ENCODE data around the gene CD36.
"Not testable (repeated sequence)": the region's sequence is repeated elsewhere in the genome, so short reads cannot be mapped to it uniquely, and the experiment has no call there.

Gene CD36

DNA sequence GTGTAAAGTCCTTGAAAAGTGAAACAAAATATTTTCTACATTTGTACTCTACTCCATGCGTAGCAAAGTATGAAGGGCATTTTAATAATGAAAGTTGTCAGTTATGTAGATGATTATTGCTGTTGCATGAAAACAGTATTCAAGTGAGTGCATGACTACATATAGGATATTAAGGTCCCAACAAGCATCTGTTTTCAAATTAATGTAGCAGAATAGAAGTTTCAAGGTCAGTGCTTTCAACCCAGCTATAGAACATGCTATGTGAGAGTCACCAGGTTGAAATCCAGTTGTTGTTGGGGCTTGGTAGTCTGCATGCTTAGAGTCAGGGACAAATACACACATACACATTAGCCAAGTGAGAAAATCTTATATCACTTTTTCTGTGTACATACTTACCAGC, 14.8 kb downstream of the CD36 start:
- no peak for DNase-seq (ENCODE audit: low read depth in 3 of 3)

DNA sequence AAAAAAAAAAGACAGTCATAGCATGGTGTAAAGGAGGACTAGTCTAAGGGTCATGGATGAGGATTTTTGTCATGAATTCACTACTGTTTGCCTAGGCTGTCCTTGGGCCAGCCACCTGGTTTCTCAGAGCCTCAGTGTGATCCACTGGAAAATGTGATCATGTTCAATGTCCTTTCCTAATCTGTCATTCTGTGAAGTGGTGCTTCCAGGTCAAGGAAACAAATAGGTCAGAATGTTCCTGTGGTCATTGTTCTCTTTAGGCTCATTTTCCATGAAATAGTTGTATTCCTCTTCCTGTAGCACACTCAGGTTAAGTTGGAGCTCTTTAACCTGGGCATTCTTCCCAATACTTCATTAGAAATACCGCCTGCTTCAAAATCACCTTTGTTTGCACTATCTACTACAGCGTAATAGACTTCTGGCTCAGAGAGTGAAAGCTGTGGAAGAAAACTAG, 16.5 kb downstream of the CD36 start:
- no peak for DNase-seq (ENCODE audit: low read depth in 3 of 3)

DNA sequence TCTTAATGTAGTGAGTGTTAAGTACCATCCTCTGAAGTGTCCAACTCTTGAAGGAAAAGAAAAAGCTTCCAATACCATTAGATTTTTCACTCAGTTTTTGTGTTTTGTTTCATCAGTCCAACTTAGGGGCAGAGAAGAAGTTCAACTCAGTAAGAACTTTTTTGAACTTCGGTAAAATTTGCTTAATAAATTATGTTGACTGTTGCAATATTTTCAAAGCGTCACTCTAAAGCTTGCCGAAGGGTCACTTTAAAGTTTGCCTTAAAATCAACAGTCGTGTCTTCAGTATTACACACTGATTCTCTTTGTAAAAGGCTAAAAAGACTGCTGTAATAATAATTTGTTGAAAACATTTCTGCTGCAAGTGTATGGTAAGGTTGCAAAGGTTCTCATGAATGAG, 17.6 kb downstream of the CD36 start:
- no peak for DNase-seq (ENCODE audit: low read depth in 3 of 3)

DNA sequence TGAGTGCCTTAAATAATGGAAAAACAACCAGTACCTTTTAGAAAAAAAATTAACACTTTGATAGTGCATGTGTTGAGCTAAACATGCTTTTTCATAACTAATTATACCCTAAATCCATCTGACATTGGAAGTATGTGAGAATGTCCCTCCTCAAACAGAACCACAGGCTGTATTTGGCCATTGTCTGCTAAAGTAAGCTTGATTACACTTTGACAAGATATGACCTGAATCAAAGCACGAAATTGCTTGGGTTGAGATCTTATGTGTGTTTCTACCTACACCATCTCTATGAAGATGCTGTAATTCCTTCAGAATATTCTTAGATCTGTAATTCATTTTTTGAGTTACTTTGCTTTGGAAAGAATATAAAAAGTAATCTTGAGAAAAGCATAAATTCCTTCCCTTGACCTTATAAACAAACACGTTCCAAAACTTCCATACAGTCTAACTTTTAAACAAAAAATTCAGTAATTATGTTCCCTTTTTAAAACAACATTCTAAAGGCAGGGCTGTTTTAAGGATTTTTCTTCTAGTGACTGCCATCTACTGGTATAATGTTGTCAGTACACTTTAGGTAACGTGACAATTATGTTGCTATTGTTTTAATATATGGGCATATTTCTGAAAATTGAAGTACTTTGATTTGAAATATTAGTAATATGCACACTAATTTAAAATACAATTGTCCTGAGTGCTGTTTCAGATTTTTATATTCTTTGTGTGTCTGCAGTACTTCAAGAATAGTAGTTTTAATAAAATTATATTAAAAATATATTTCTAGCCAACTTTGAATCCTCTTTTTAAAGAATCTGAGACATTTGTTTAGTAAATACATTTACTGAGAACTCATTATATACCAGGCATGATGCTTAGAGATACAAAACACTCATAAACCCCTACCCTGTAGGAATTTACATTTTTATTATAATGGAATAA, 20.9 kb downstream of the CD36 start:
- no peak for DNase-seq (ENCODE audit: low read depth in 3 of 3)

DNA sequence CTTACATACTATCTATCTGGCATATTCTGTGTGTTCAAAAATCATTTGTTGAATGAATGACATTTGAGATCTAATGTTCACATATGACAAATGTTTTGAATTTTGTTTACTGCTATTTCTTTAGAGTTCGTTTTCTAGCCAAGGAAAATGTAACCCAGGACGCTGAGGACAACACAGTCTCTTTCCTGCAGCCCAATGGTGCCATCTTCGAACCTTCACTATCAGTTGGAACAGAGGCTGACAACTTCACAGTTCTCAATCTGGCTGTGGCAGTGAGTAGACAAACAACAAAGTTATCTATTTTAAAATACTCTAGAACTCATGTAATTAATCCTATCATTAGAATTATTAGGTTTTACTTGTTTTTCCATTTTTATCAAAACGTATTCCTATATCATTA, 22.5 kb downstream of the CD36 start:
- DNase-seq (ENCODE audit: low read depth in 3 of 3), result no peak

DNA sequence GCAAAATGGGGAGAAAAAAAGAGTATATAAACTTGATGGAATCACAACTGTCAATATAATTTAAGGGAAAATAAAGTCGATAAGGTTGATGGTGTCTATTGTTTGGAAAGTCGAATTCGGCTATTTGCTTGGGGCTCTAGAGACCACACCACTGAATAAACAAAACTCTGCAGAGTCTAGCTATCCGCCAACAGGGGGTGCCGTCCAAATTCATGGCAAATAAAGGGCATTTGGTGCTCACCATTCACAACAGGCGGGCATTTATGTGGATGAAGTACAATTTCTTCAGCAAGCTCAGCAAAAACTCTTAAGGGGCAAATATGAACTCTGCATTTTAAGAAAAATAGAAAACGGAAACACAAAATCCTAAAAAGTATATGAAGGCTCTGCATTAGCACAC, 23.3 kb downstream of the CD36 start:
- no peak for DNase-seq (ENCODE audit: low read depth in 3 of 3)

DNA sequence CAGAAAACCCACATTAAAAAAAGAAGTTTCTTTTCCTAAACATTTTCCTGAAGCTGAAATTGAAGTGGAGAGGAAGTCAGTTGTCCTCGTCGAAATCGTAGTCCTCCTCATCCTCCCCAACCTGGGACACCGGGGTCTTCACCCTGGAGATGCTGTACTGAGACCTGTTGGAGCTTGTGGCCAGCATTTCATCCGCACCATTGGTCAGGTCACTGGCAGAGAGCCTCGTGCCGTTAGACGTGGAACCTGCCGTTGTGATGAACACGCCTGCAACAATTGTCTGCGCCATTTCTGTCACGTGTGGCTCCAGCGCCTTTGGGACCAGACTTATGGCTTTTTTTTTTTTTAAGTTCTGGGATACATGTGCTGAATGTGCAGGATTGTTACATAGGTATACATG, 23.8 kb downstream of the CD36 start:
- DNase-seq (ENCODE audit: low read depth in 3 of 3), result no peak

DNA sequence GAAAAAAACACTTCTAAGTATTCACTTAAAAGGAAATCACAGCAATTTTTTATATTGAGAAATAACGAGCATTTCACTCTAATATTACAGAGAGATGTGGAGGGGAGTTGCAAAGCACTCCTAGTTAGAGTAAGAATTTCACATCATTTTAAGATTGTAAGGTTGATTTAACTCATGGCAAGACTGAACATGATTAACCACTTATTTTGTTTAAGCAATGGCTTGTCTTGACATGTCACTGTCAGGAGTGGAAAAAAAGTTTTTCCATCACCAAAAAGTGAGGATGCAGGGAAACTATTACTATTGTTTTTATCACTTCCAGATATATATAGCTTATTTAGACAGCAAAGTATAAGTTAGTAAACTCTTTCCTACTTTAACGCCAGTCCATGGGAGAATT, 27.1 kb downstream of the CD36 start:
- no peak for DNase-seq (ENCODE audit: low read depth in 3 of 3)

DNA sequence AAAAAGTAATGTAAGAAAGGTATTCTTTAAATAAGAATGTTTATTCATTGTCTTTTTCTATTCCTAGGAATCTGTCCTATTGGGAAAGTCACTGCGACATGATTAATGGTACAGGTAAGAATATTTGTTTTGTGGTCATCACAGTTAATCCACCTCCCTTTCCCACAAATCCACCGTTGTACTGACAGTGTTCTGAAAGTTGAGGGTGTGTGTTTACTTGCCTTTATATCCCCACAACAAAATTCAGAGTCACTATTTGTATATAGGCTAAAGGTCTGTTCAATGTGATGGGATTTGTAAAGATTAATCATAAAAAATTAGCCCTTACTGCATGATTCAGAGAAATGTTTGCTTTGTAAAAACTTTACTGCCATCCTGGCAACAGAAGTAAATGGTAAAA, 27.9 kb downstream of the CD36 start:
- no peak for DNase-seq (ENCODE audit: low read depth in 3 of 3)

DNA sequence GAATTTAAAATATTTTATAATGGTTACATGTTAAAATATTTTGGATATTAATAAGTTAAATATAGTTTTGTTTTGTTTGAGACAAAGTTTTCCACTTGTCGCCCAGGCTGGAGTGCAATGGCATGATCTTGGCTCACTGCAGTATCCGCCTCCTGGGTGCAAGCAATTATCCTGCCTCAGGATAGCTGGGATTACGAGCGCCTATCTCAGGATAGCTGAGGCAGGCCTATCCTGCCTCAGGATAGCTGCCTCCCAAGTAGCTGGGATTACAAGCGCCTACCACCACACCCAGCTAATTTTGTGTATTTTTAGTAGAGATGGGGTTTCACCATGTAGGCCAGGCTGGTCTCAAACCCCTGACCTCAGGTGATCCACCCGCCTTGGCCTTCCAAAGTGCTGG, 30.9 kb downstream of the CD36 start:
- not testable (repeated sequence) for DNase-seq (ENCODE audit: low read depth in 3 of 3)

DNA sequence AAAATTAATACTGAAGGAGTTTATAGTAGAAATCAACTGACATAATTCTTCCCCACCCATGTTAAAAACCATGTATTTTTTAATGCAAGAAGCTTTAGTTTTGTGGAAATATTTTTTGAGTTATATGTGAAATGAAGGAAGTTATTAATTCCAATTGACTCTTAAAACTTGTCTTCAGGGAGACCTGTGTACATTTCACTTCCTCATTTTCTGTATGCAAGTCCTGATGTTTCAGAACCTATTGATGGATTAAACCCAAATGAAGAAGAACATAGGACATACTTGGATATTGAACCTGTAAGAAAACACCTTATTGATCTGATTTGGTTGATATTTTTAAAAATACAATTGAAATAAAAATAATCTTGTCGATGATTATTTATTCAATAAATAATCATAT, 33.3 kb downstream of the CD36 start:
- DNase-seq (ENCODE audit: low read depth in 3 of 3), result no peak

DNA sequence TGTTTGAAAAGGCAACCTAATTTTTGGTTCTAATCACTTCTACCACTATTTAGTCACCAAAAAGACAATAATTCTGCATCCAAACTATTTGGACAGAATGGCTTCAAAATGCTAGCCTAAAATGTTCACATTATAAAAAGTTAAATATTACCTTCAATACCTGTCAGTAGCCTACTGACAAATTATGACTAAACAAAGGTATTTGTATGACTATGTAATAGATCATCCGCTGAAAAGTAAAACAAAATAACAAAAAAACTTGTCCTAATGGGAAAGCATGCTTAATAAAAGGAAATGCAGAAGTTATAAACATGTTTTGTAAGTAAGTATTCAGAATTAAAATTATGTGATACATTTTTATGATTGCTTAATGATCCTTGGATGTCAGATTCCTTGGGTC, 36.6 kb downstream of the CD36 start:
- no peak for DNase-seq (ENCODE audit: low read depth in 3 of 3)

DNA sequence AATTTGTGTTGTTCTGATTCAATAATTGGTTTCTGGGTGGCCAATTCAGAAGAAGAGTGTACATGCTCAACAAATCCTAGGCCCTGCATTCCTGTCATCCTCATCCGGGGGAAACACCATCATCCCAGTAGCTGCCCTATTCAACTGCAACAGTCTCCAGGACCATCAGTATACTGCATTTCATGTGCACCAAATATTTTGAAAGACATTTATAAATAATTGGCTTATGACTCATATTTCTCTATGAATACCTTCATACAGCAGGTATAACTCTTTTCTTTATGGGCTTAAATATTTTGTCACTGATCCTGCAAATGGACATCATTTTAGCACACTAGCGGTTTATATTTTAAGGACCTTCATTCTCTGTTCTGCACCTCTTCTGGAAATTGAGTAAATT, 38.0 kb downstream of the CD36 start:
- no peak for DNase-seq (ENCODE audit: low read depth in 3 of 3)

DNA sequence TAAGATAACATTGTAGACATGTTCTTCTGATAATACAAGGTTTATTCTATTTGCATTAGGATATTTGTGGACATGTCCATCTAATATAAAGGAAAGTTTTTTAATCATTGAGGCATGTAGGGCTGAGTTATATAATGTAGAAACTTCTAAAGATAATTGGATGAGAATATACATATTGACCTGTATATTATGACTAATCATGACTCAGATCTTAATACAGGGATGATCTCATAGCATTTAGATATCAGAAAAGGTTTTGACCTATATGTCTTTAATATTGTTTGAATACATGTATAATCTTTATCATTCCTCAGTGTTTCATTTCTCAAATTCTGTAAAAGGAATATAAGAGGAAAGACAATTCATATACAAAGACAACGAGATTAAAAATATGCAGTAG, 39.2 kb downstream of the CD36 start:
- DNase-seq (ENCODE audit: low read depth in 3 of 3), result no peak

DNA sequence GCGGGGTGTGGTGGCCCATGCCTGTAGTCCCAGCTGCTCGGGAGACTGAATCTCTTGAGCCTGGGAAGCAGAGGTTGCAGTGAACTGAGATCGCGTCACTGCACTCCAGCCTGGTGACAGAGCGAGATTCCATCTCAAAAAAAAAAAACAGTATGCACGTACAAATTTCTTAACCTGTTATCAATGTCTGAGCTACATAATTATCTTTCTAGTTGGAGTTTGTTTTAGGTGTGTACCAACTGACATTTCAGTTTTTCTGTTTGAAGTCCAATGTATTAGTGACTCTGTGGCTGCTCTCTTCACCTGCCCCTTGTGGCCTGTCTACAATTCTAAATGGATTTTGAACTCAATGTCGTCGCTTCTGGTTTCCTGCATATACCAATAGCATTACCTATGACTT, 40.3 kb downstream of the CD36 start:
- DNase-seq (ENCODE audit: low read depth in 3 of 3), result no peak

DNA sequence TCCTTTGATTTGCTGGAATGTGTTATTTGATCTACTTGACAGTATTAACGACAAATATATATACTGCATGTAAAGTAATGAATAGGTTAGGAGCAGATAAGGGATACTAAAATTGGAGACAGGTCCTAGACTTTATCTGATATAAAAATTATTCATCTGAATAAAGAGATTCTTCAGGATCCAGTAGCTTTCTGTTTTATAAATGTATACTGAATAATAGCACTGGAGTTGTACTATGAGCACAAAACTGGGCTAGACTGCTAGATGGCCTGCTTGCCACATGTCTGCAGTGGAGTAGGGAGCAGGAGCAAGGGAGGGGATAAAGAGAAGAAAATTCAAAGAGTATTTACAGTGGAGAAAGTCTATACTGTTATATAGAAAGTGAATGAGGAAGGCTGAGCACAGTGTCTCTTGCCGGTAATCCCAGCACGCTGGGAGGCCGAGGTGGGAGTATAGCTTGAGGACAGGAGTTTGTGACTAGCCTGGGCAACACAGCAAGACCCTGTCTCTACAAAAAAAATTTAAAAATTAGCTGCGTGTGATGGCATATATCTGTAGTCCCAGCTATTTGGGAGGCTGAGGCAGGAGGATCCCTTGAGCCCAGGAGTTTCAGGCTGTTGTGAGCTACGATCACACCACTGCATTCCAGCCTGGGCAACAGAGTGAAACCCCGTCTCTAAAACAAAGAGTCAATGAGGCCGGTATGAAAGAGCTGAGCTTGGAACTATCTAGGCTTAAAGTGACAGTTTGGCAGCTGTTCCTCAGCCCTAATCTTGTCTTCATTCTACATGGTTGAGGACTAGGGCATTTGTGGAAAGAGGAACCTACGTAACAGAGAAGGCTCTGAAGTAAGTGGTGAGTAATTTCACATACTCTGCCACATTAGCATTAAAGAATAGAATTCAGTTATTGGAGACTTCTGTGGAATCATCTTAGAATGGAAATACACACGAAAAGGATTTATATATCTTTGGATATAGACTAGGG, 41.8 kb downstream of the CD36 start:
- DNase-seq (ENCODE audit: low read depth in 3 of 3), result no peak

DNA sequence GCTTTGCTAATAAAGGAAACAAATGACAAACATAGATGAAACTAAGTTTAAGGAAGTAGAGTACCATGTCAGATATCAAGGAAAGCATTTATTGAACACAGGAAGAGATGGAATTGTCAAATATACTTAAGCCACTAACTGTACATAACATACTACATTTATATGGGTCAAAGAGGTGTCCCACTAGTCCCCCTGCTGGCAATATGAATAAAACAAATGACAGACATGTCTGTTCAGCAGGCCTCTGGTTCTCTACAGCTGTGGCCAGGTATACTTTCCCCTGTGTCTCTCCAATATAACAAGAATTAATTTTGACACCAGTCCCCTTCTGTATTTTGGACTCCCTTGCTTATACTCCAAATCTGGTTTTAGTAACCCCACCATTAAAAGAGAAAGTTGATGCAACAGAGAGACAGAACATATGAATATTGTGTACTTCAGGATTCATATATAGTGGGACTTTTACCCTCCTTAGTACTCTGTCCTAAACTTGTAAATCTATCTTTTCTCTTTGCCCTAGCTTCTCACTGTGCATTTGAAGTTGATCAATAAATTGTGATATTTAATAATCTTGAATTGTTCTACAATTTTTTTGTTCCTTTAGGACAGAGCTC, 42.9 kb downstream of the CD36 start:
- no peak for DNase-seq (ENCODE audit: low read depth in 3 of 3)

DNA sequence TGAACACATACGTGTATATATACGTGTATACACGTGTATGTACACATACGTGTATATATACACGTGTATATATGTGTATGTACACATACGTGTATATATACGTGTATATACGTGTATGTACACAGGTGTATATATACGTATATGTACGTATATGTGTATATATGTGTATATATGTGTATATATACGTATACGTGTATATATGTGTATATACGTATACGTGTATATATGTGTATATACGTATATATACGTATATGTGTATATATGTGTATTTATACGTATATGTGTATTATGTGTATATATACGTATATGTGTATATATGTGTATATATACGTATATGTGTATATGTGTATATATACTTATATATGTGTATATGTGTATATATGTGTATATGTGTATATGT, 44.3 kb downstream of the CD36 start:
- no peak for DNase-seq (ENCODE audit: low read depth in 3 of 3)

DNA sequence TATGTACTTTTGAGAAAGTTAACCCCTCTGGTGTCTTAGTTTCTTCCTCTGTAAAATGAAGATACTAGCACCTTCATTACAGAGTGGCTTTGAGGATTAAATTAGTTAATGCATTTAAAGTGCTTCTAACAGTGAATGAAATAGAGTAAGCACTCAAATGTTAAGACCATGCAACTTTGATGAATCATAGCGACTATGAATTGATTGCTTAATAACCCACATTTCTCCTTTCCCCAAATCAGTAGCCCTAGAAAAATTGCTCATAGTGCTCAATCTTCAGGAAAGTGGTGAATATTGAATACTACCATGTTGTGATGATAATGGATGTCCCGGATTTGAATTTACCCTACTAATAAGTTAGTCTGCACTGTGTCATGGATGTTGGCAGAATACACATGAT, 48.1 kb downstream of the CD36 start:
- no peak for DNase-seq (ENCODE audit: low read depth in 3 of 3)

DNA sequence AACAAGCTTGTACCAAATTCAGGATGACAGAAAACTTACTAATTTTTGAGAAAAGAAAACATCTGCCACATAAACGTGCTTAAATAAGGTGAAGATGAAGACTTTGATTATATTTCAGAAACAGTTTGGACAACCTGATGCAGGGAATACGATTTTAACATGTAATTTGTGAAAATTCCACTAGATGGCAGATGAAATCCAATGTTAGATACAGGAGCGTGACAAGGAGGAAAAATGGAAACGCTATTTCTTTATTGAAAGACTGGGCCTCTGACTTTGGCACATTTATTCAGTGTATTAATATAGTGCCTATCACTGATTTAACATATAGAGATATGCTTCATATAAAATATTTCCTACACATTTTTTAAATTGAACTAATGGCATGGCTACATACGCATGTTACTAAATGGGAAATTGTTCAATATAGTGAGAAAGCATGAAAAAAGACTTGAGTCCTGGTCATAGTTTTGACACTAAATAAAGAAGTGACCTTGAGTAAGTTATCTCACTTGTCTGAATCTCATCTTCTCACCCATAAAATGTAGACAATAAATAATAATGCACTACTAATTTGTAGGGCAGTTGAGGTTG, 60.7 kb downstream of the CD36 start:
- no peak for DNase-seq (ENCODE audit: low read depth in 3 of 3)

DNA sequence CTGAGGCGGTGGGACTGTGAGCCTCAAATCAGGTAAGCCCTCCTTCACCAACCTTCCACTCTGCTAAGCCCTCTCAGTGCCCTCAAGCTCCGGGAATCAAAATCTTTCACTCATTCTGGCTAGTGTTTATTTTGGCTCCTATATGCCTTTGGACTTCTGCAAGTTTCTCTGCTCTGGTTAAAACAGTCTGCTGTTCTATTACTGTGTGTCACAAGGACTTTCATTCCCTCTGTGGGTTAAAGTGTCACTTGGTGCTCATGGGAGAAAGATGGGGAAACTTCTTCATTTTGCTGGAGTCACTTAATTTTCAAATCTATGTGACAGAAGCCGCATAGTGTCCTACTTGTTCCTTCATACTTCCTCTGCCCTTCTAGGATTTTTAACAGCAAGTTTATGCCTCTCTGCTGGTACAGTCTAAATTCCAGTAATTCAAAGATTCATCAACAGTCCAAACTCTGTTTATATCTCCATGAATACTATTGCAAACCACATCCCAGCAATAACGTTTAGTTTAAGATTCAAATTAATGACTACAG, 61.3 kb downstream of the CD36 start:
- DNase-seq (ENCODE audit: low read depth in 3 of 3), result no peak

DNA sequence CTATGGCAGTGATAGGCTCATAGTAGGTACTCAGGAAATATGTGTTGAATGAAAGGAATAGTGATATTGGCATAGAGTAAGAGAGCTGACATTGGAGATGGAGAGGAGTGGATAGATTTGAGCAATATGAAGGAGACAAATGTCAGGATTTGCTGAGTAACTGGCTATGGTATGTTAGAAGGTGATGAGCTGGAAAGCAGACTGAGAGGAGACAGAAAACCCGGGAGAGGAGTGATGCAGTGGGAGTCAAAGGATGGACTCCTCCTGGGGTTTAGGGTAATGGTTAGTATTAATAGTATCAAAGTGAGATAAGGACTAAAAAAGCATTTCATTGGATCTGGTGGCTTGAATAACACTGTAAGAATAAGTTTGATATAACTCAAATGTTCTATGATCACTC, 64.8 kb downstream of the CD36 start:
- DNase-seq (ENCODE audit: low read depth in 3 of 3), result no peak

All from stimulated activated CD4-positive, alpha-beta T cell treated with anti-CD3 and anti-CD28 coated beads, TNF-alpha, amount 100 ng/mL, for 24 hours (primary cell).